MM.1S (cell line): ENCODE data around the gene GSE1.

ENCODE experiments used
- DNase-seq: peaks from one replicate; pipeline ENCODE4 v3.0.0-alpha.2; 2015
- H2AFZ ChIP-seq: fragments of 300-600 bp; sonication (generic); 2 replicates; pipeline ENCODE4 v1.6.0; 2016; ENCODE audit warnings: antibody characterized with exemption, low read length
- H3F3A ChIP-seq: fragments of 300-600 bp; sonication (generic); 2 replicates; pipeline ENCODE4 v1.6.1; 2016; ENCODE audit warnings: mild to moderate bottlenecking, antibody characterized with exemption, low read length, moderate library complexity, mixed read lengths; ENCODE audit not compliant: insufficient read depth
- H3K27ac ChIP-seq: fragments of 300-600 bp; sonication (generic); 2 replicates; pipeline ENCODE4 v1.5.1; 2016; ENCODE audit warnings: mild to moderate bottlenecking, low read length
- H3K27me3 ChIP-seq: fragments of 300-600 bp; sonication (generic); replicated peaks from 2 replicates; pipeline ENCODE4 v1.6.0; 2016; ENCODE audit warnings: low read length; ENCODE audit not compliant: insufficient read depth
- H3K36me3 ChIP-seq: fragments of 300-600 bp; sonication (generic); replicated peaks from 2 replicates; pipeline ENCODE4 v1.6.1; 2016; ENCODE audit warnings: mild to moderate bottlenecking, low read length, mixed read lengths; ENCODE audit not compliant: insufficient read depth
- H3K4me1 ChIP-seq: fragments of 300-600 bp; sonication (generic); 2 replicates; pipeline ENCODE4 v1.6.1; 2016; ENCODE audit warnings: low read length, mixed read lengths
- H3K4me2 ChIP-seq: fragments of 300-600 bp; sonication (generic); 2 replicates; pipeline ENCODE4 v1.6.0; 2016; ENCODE audit warnings: low read depth, low read length
- H3K4me3 ChIP-seq: fragments of 300-600 bp; sonication (generic); 2 replicates; pipeline ENCODE4 v1.5.1; 2016; ENCODE audit warnings: low read length, mixed read lengths
- H3K79me2 ChIP-seq: fragments of 300-600 bp; sonication (generic); 2 replicates; pipeline ENCODE4 v1.6.1; 2016; ENCODE audit warnings: mixed run types, low read length, mixed read lengths
- H3K9ac ChIP-seq: fragments of 300-600 bp; sonication (generic); 2 replicates; pipeline ENCODE4 v1.6.1; 2016; ENCODE audit warnings: low read length, mixed read lengths
- H3K9me2 ChIP-seq: fragments of 300-600 bp; sonication (generic); replicated peaks from 2 replicates; pipeline ENCODE4 v1.6.1; 2016; ENCODE audit warnings: mild to moderate bottlenecking, low read length, mixed read lengths; ENCODE audit not compliant: insufficient read depth
- H3K9me3 ChIP-seq: fragments of 300-600 bp; sonication (generic); replicated peaks from 2 replicates; pipeline ENCODE4 v1.6.1; 2016; ENCODE audit warnings: mild to moderate bottlenecking, low read length, mixed read lengths; ENCODE audit not compliant: insufficient read depth
- H4K20me1 ChIP-seq: fragments of 300-600 bp; sonication (generic); 2 replicates; pipeline ENCODE4 v1.6.1; 2016; ENCODE audit warnings: mild to moderate bottlenecking, low read length, moderate library complexity, mixed read lengths; ENCODE audit not compliant: insufficient read depth
- EZH2 ChIP-seq: fragments of 300-600 bp; sonication (generic); optimal IDR thresholded peaks from 2 replicates; pipeline ENCODE3; 2017; ENCODE audit warnings: low read depth, mild to moderate bottlenecking, antibody characterized with exemption, low read length, mixed read lengths
- EZH2phosphoT487 ChIP-seq: fragments of 300-600 bp; sonication (generic); IDR thresholded peaks from 2 replicates; pipeline ENCODE4 v1.6.1; 2018; ENCODE audit warnings: antibody characterized with exemption, low read length
- TF ChIP-seq, protein P1 (sequence below): fragments of 300-600 bp; sonication (generic); IDR thresholded peaks from 2 replicates; pipeline ENCODE4 v1.5.1; 2016; ENCODE audit warnings: antibody characterized with exemption, low read length, mixed read lengths

Gene GSE1

DNA sequence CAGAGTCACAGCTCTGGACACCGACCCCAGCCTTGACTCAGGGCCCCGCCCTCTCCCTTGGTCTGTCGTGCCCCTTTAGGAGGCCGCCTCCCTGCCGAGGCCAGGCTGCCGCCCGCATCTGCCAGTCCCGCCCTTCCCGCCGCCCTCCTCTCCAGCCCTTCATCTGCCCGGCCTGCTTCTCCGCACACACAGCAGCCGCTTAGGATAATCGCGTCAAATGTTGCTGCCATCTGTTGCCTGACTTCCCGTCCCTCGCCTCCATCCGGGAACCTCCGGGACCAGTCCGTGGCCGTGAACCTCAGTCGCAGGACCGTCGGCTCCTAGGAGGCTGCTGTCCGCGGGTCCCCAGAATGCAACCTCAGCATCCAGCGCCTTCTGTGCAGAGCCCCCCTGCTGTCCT lies 11.9 kb downstream of the GSE1 start:
- Histone ChIP-seq H3K4me1 (no peaks in the 10 kb centered on the region), H3K9me3 (no peaks in the 10 kb centered on the region), H3F3A (no peaks in the 10 kb centered on the region), H3K27ac (no peak overlapping the region), H3K79me2 (peaks cover 75% of the 10 kb centered on the region), H4K20me1 (no peaks in the 10 kb centered on the region), H3K9ac (no peak overlapping the region), H2AFZ (no peak overlapping the region), H3K36me3 (no peaks in the 10 kb centered on the region), H3K27me3 (no peaks in the 10 kb centered on the region), H3K9me2 (no peaks in the 10 kb centered on the region), H3K4me3 (no peak overlapping the region), H3K4me2 (no peak overlapping the region)
- no peak for DNase-seq
- TF ChIP-seq EZH2phosphoT487 (no peak), EZH2 (no peak)
- TF ChIP-seq, protein P1, sequence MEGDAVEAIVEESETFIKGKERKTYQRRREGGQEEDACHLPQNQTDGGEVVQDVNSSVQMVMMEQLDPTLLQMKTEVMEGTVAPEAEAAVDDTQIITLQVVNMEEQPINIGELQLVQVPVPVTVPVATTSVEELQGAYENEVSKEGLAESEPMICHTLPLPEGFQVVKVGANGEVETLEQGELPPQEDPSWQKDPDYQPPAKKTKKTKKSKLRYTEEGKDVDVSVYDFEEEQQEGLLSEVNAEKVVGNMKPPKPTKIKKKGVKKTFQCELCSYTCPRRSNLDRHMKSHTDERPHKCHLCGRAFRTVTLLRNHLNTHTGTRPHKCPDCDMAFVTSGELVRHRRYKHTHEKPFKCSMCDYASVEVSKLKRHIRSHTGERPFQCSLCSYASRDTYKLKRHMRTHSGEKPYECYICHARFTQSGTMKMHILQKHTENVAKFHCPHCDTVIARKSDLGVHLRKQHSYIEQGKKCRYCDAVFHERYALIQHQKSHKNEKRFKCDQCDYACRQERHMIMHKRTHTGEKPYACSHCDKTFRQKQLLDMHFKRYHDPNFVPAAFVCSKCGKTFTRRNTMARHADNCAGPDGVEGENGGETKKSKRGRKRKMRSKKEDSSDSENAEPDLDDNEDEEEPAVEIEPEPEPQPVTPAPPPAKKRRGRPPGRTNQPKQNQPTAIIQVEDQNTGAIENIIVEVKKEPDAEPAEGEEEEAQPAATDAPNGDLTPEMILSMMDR = no peak

DNA sequence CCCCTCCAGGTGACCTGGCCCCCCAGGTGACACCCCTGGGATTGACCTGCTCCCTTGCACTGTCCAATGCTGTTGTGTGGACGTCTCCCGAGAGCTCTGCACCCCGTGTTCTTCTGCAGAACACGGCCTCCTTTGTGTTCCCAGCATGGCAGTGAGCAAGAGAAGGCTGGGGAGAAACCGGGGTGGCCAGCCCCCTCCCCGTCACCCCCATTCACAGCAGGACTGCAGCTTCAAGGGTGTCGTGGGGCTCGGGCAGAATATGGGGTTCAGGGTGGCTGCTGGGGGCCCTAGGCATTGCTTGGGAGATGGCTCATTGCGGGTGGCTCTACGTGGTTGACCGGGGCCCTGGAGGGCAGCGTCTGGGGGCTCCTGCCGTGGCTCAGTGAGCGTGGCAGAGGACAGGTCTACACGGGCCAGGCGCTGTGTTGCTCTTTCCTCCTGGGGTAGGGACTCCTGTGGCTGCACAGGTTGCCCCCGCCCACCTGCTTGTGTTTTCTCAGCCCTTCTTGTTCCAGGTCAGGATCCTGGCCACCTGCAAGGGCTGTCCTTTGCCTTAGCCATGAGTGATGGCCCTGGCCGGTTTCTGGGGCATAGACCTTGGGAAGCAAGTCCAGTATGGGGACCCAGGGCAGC lies 12.5 kb downstream of the GSE1 start:
- DNase-seq = no peak

DNA sequence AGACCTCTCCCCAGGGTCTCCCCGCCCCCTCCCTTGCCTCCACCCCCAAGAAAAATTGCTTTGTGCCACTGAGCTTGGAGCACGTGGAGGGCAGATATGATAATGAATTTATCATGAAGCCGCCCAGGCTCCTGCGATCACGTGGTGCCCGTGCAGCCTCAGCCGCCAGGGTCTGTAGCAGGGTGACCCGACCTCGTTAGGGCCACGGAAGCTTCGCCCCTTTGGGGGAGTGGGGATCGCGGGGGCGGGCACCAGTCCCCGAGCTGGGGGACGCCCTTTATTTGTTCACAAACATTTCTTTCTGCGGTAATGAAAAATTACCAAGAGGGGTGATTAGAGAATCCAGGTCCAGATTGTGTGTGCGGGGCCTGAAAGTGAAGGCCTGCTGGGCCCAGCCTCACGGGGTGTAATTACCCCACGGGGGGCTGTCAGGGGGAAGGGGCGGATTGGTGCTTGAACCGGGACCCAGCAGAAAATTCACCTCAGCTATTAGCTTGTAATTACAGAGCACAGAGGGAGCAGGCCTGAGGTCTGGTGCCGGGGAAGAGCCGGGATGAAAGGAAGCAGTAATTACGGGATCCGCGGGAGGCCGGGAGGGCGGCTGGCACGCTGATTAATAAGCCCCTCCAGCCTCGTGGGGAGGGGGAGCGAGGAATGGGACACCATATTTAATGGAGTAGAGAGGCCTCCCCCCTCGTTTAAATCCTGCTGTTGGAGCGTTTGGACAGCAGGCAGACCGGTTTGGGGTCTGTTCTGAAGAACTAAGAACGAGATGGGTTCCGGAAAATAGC lies 13.3 kb downstream of the GSE1 start:
- Histone ChIP-seq H3K27me3 (no peaks in the 10 kb centered on the region), H4K20me1 (no peaks in the 10 kb centered on the region), H3K36me3 (no peaks in the 10 kb centered on the region), H3F3A (no peaks in the 10 kb centered on the region), H3K79me2 (peaks cover 67% of the 10 kb centered on the region), H3K4me3 (no peak overlapping the region), H3K9ac (no peak overlapping the region), H2AFZ (no peak overlapping the region), H3K9me3 (no peaks in the 10 kb centered on the region), H3K9me2 (no peaks in the 10 kb centered on the region), H3K4me2 (no peak overlapping the region), H3K27ac (no peak overlapping the region), H3K4me1 (no peaks in the 10 kb centered on the region)
- no peak for DNase-seq
- no peak for TF ChIP-seq EZH2
- TF ChIP-seq, protein P1 = no peak
- no peak for TF ChIP-seq EZH2phosphoT487

More for the DNA sequence above, 12.5 kb downstream of the GSE1 start:
- Histone ChIP-seq H3K79me2 (peaks cover 74% of the 10 kb centered on the region), H3K4me3 (no peak overlapping the region), H3K36me3 (no peaks in the 10 kb centered on the region), H4K20me1 (no peaks in the 10 kb centered on the region), H3F3A (no peaks in the 10 kb centered on the region), H3K27me3 (no peaks in the 10 kb centered on the region), H3K9me2 (no peaks in the 10 kb centered on the region), H3K27ac (no peak overlapping the region), H2AFZ (no peak overlapping the region), H3K9ac (no peak overlapping the region), H3K4me1 (no peaks in the 10 kb centered on the region), H3K4me2 (no peak overlapping the region), H3K9me3 (no peaks in the 10 kb centered on the region)
- TF ChIP-seq, protein P1 = no peak
